Mucosa of rectum (tissue), 2 donors: ENCODE data around the gene ACOXL.
"Not testable (repeated sequence)": the region's sequence is repeated elsewhere in the genome, so short reads cannot be mapped to it uniquely, and the experiment has no call there.

Source experiments
- H3K27ac ChIP-seq, 2 donors: one replicate each; pipeline ENCODE4 v1.7.0; 2013; ENCODE audit warnings: inconsistent platforms in 2 of 2, low read depth in 2 of 2, low read length in 2 of 2
- H3K27me3 ChIP-seq, 2 donors: one replicate each; pipeline ENCODE4 v1.7.0; 2013; ENCODE audit warnings: low read length in 2 of 2; ENCODE audit not compliant: control insufficient read depth in 2 of 2, insufficient read depth in 2 of 2
- H3K36me3 ChIP-seq, 2 donors: one replicate each; pipeline ENCODE4 v1.7.0; 2013; ENCODE audit warnings: low read length in 2 of 2; ENCODE audit not compliant: control insufficient read depth in 2 of 2, insufficient read depth in 2 of 2
- H3K4me1 ChIP-seq, 2 donors: one replicate each; pipeline ENCODE4 v1.7.0; 2013; ENCODE audit warnings: low read length in 2 of 2, mild to moderate bottlenecking in 1 of 2; ENCODE audit not compliant: control insufficient read depth in 2 of 2, insufficient read depth in 2 of 2
- H3K4me3 ChIP-seq, 2 donors: one replicate each; pipeline ENCODE4 v1.7.0; 2013; ENCODE audit warnings: low read length in 2 of 2
- H3K9ac ChIP-seq, 2 donors: one replicate each; pipeline ENCODE4 v1.7.0; 2013; ENCODE audit warnings: low read length in 2 of 2, low read depth in 1 of 2, mild to moderate bottlenecking in 1 of 2
- H3K9me3 ChIP-seq, 2 donors: one replicate each; pipeline ENCODE4 v1.7.0; 2013; ENCODE audit warnings: low read length in 2 of 2; ENCODE audit not compliant: control insufficient read depth in 2 of 2
- donor health status: healthy.
- donor health status: Normal muscosa, but diverticular disease.

The ACOXL gene

GRCh38 chr2:110852051-110852450, 119.7 kb downstream of the ACOXL start:
- H3K27me3 ChIP-seq, result no peaks in the 10 kb centered on the region
- no peak overlapping the region for H3K9ac ChIP-seq
- H3K9me3 ChIP-seq, result no peaks in the 10 kb centered on the region
- H3K4me3 ChIP-seq, result no peak overlapping the region
- H3K27ac ChIP-seq, result no peak overlapping the region
- no peaks in the 10 kb centered on the region for H3K36me3 ChIP-seq
- no peaks in the 10 kb centered on the region for H3K4me1 ChIP-seq

GRCh38 chr2:110852541-110853263, 120.3 kb downstream of the ACOXL start:
- no peak overlapping the region for H3K4me3 ChIP-seq
- H3K9me3 ChIP-seq, result no peaks in the 10 kb centered on the region
- H3K27ac ChIP-seq, result no peak overlapping the region
- no peaks in the 10 kb centered on the region for H3K4me1 ChIP-seq
- H3K9ac ChIP-seq, result no peak overlapping the region
- no peaks in the 10 kb centered on the region for H3K36me3 ChIP-seq
- no peaks in the 10 kb centered on the region for H3K27me3 ChIP-seq

GRCh38 chr2:110853516-110853915, 121.1 kb downstream of the ACOXL start:
- Histone ChIP-seq H3K27ac (no peak overlapping the region), H3K27me3 (no peaks in the 10 kb centered on the region), H3K4me1 (peaks cover 0 to 2% of the 10 kb centered on the region in 2 donors), H3K36me3 (no peaks in the 10 kb centered on the region), H3K9me3 (no peaks in the 10 kb centered on the region), H3K4me3 (no peak overlapping the region), H3K9ac (no peak overlapping the region)

GRCh38 chr2:110853948-110854347, 121.6 kb downstream of the ACOXL start:
- no peaks in the 10 kb centered on the region for H3K27me3 ChIP-seq
- no peak overlapping the region for H3K9ac ChIP-seq
- H3K9me3 ChIP-seq, result no peaks in the 10 kb centered on the region
- H3K4me1 ChIP-seq, result peaks cover 0 to 2% of the 10 kb centered on the region in 2 donors
- no peak overlapping the region for H3K4me3 ChIP-seq
- no peaks in the 10 kb centered on the region for H3K36me3 ChIP-seq
- H3K27ac ChIP-seq, result no peak overlapping the region

- peaks cover 0 to 6% of the 10 kb centered on the region in 2 donors for H3K4me1 ChIP-seq
- H3K27ac ChIP-seq, result no peak overlapping the region
Observed at GRCh38 chr2:110854355-110855081, 122.1 kb downstream of the ACOXL start.

GRCh38 chr2:110855841-110856240, 123.5 kb downstream of the ACOXL start:
- H3K9ac ChIP-seq, H3K4me3 ChIP-seq, H3K9me3 ChIP-seq, H3K27ac ChIP-seq, H3K36me3 ChIP-seq, H3K27me3 ChIP-seq, H3K4me1 ChIP-seq: not testable (repeated sequence)

More at GRCh38 chr2:110854355-110855081, 122.1 kb downstream of the ACOXL start:
- Histone ChIP-seq H3K36me3 (no peaks in the 10 kb centered on the region), H3K9ac (no peak overlapping the region), H3K9me3 (no peaks in the 10 kb centered on the region), H3K4me3 (no peak overlapping the region), H3K27me3 (no peaks in the 10 kb centered on the region)

GRCh38 chr2:110858135-110858725, 125.9 kb downstream of the ACOXL start:
- Histone ChIP-seq H3K27ac (peak overlapping the region in 1 of 2 donors; percentile 53), H3K9ac (no peak overlapping the region), H3K27me3 (no peaks in the 10 kb centered on the region), H3K4me3 (no peak overlapping the region), H3K36me3 (no peaks in the 10 kb centered on the region), H3K4me1 (peaks cover 0 to 7% of the 10 kb centered on the region in 2 donors), H3K9me3 (no peaks in the 10 kb centered on the region)

- H3K9ac ChIP-seq, result no peak overlapping the region
- no peaks in the 10 kb centered on the region for H3K27me3 ChIP-seq
- peaks cover 0 to 7% of the 10 kb centered on the region in 2 donors for H3K4me1 ChIP-seq
- H3K9me3 ChIP-seq, result no peaks in the 10 kb centered on the region
- no peak overlapping the region for H3K4me3 ChIP-seq
- no peaks in the 10 kb centered on the region for H3K36me3 ChIP-seq
- H3K27ac ChIP-seq, result peak overlapping the region in 1 of 2 donors; percentile 53
Observed at GRCh38 chr2:110858993-110859701, 126.8 kb downstream of the ACOXL start.

GRCh38 chr2:110860630-110861029, 128.3 kb downstream of the ACOXL start:
- Histone ChIP-seq H3K9me3 (no peaks in the 10 kb centered on the region), H3K27ac (no peak overlapping the region), H3K9ac (no peak overlapping the region), H3K27me3 (no peaks in the 10 kb centered on the region), H3K4me1 (peaks cover 0 to 7% of the 10 kb centered on the region in 2 donors), H3K36me3 (no peaks in the 10 kb centered on the region), H3K4me3 (no peak overlapping the region)
